Stimulated activated CD4-positive, alpha-beta T cell treated with anti-CD3 and anti-CD28 coated beads, Interleukin-4, amount 100 ng/mL, for 1 hour (primary cell): Measurements from ENCODE around the gene ARHGEF33.

Source experiments
- DNase-seq: peaks from one replicate; pipeline ENCODE4 v3.0.0-alpha.2; 2020

The ARHGEF33 gene

GRCh38 chr2:38966006-38966405 is 76.3 kb downstream of the ARHGEF33 start:
- no peak for DNase-seq

- no peak for DNase-seq
Measured at GRCh38 chr2:38966678-38967077, 77.0 kb downstream of the ARHGEF33 start.

DNA sequence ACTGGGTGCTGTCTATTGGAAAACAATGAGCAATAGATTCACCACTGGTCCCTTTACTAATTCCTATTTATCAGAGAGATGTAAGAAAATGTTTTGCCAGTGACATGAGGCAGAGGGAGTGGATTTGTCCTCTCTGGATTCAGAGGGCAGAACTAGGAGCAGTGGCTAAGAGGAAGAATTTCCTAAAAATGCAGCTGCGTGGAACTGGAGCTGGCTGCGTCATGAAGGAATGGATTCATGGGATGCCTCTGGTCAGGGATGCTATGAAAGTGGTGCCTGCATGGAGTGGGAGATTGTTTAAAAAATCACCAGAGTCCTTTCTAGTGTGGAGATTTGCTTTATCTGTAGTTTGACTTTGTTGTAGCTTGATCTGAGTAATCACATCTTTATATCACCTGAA is 78.3 kb downstream of the ARHGEF33 start:
- no peak for DNase-seq

DNA sequence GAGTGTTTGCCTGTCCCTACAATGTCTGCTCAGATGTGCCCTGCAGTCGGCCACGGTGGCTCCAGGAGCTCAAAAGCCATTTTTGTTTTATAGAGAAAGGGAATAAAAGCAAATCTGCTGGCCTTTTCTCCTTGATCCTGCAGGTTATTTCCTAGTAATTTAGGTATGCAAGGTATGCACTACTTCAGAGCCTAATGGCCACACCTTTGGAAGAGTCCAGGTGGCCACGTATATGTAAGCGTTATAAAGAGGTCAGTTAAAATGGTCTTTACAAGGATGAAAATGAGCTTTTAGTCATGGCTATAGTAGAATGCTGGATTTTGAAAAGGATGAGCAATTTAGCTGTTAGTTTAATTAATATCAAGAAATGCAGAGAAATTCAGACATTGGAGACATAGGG is 81.7 kb downstream of the ARHGEF33 start:
- DNase-seq: no peak

DNA sequence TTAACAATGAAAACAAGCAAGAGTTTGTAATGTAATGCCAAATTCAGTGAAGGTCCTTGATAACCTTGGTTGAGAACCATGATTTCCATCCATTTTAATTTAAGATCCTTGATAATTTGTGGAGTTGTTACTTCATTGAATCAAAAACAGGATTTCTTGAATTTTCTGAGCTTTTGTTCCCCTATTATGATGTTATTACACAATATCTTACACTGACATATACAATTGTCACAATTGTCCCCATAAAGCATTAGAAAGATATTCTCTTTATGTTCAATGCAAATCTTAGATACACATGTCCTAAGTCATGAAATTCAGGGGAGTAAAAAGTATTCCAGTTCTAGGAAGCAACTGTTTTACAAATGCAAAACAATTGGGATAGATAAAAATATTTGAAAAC is 83.6 kb downstream of the ARHGEF33 start:
- no peak for DNase-seq

- DNase-seq: no peak
Measured at GRCh38 chr2:38975042-38975441, 85.4 kb downstream of the ARHGEF33 start.

GRCh38 chr2:38977047-38977446 is 87.4 kb downstream of the ARHGEF33 start:
- no peak for DNase-seq

DNA sequence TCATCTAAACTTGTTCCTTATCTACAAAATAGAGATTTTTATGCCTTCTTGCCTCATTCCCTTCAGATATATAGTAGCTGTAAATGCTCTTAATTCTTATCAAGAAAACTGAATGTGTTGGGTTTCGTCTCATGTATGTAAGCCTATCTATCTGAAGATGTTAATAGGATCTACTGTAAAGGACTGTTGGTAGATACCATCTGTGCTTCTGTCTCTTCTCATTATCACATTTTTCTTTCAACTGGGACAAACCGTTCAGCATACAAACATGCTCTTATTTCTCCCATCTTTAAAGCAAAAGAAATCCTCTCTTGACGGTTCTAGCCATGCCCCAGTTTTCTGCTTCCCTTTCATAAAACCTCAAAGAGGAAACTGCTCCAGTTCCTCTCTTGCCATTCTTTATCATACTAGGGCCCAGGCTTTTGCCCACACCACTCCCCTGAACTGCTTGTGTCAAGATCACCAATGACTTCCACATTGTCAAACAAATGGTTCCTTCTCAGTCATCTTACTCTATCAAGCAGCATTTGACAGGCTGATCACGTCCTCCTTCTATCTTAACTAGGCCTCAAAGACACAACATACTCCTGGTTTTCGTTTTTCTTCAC is 88.7 kb downstream of the ARHGEF33 start:
- no peak for DNase-seq

GRCh38 chr2:38978908-38979307 is 89.2 kb downstream of the ARHGEF33 start:
- no peak for DNase-seq

DNA sequence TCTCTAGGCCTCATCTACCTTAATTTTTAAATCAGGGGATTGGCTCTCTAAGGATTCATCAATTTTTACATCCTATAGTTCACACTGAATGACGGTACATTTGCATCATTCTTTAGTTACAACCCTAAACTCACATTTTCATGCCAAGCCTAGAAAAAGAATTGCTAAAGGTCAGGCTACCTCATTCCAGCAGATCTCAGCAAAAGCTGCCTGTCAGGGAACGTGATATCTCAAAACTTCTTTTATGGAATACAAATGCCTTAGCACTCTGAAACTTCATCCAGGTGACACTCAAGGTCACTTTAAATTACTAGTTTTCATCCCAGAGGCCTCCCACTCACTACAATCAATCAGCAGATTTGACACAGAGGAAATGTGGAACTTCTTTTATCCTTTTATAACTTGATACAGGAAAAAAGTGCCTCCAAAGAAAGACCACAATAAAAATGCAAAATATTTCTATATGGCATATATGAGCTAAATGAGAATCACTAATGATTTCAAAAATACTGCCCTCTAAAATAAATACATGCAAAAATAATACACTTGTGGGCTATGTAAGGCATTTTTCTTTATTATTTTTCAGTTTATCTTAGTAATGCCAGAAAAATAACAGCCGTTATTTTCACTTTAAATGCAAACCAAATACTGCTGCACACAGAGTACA is 91.5 kb downstream of the ARHGEF33 start:
- DNase-seq: no peak

- no peak for DNase-seq
Measured at GRCh38 chr2:38981670-38982357, 92.1 kb downstream of the ARHGEF33 start.

- no peak for DNase-seq
Measured at GRCh38 chr2:38982498-38982897, 92.8 kb downstream of the ARHGEF33 start.

GRCh38 chr2:38988716-38989115 is 99.0 kb downstream of the ARHGEF33 start:
- no peak for DNase-seq

DNA sequence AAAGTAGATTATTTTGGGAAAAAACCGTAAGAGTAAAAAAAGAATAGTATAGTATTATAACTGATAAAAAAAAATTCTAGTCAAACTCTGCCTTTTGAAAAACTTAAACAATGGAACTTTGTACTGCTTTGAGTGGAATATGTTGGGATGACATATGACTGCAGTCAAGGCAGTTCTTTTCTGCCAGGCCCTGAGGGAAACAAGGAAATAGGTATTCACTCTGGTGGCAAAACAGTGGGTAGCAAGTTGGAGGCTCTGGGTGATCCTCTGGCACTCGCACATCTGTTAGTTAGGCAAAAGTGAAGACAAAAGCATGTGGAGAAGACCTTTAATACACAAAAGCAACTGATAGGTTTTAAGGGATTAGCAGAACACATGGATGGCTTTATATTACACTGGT is 102.2 kb downstream of the ARHGEF33 start:
- DNase-seq: no peak

DNA sequence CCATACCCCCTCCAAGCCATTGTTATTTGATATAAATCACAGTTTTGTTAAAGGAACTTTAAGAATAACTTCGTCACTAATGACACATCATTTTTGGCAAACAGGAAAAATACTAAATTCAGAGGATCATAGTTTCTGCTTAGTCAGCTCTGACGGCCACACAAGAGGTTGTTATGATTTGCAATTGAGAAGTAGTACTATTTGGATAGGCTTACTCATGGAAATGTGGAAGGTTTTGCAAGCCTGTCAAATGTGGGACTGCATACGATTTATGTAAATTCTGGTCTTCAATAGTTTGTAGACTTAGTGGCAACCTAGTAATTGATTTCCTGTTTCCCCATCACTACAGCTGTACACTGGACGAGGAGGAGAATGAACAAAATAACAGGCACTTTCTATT is 108.1 kb downstream of the ARHGEF33 start:
- no peak for DNase-seq

GRCh38 chr2:39000552-39000951 is 110.9 kb downstream of the ARHGEF33 start:
- no peak for DNase-seq

DNA sequence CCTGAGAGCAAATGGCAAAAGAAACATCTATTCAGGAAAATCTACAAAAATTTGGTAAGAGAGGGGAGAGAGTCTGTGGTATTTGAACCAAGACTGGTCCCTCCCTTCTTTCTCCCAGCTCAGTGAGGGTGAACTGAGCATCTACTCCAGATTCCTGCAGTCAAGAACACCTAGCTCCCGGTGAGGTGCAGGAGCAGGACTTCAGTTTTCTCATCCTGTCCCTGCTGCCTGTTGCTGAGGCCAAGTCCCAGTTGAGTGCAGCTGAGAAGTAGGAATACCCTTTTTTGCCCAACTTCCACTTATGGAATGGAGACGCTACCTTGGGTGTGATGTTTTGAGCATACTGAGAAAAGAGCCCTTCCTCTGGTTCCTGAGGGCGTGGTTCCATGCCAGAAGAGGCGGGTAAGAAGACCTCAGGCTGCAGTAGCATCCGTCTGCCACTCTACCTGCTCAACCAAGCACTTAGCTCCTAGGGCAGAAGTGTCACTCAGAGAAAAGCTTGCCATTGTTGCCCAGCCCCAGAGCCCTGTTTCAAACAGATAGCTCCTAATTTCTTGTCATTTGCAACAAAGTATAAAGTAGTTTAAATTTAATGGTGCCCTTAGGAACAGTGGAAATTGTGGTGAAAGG is 118.3 kb downstream of the ARHGEF33 start:
- no peak for DNase-seq

GRCh38 chr2:39008665-39009064 is 119.0 kb downstream of the ARHGEF33 start:
- DNase-seq: no peak

DNA sequence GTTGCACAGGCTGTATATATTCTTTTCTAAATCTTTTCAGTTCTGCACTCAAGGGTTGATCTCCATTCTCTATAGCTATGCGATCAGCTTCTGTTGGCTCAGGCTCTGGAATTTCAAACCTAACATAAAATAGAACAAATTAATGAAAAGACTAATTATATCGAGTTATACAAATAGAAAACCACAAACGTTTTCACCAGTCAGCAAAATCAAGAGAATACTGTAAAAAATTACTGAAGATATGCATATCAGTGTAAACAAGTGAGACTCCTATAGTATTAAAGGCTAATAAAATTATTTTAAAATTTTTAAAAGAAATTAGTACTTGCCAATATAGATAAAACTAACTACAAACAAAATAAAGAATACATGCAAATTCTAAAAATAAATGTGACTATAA is 124.2 kb downstream of the ARHGEF33 start:
- DNase-seq: no peak

GRCh38 chr2:39015424-39015823 is 125.7 kb downstream of the ARHGEF33 start:
- no peak for DNase-seq

GRCh38 chr2:39017334-39017733 is 127.7 kb downstream of the ARHGEF33 start:
- DNase-seq: no peak

- no peak for DNase-seq
Measured at GRCh38 chr2:39018638-39019037, 129.0 kb downstream of the ARHGEF33 start.

GRCh38 chr2:39020383-39020782 is 130.7 kb downstream of the ARHGEF33 start:
- DNase-seq: no peak

- DNase-seq: no peak
Measured at GRCh38 chr2:39022642-39023235, 133.1 kb downstream of the ARHGEF33 start.
